Astrocyte of the cerebellum (primary cell): Measurements from ENCODE around the gene KIAA0513.

Source experiments
- DNase-seq: peaks from one replicate; pipeline ENCODE4 v3.0.0-alpha.2; 2011; ENCODE audit warnings: low read depth
- H3K4me3 ChIP-seq: 2 replicates; pipeline ENCODE4 v1.5.1; 2011; ENCODE audit warnings: mild to moderate bottlenecking, low read depth, low read length, moderate library complexity
- in situ Hi-C: cut with HindIII; loops from 2 replicates; pipeline ENCODE4 v1.10.0; 2017; ENCODE audit warnings: low sequenced_read_pairs
- TF ChIP-seq, protein P1 (sequence below): IDR thresholded peaks from 2 replicates; pipeline ENCODE4 v1.5.1; 2012; ENCODE audit warnings: low read length, low read depth, moderate library complexity, mild to moderate bottlenecking; ENCODE audit errors: missing control alignments

Gene KIAA0513

DNA sequence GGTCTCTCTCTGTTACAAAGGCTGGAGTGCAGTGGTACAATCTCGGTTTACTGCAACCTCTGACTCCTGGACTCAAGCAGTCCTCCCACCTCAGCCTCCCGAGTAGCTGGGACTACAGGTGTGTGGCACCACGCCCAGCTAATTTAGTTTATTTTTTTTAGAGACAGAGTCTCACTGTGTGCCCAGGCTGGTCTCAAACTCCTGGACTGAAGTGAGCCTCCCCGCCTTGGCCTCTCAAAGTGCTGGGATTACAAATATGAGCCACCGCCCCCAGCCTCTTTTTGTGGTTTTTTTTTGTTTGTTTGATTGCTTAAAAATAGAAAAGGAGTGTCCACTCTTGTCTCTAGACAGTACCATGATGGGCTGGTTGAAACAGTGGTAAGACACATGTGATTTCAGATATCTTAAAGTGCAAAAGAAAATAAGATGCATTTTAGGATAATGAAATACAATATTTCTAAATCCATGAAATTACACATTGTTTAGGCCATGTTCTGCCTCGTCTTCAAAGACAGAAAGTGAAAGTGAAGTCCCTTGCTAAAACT, 27.4 kb downstream of the KIAA0513 start:
- H3K4me3 ChIP-seq = no peak overlapping the region
- in situ Hi-C loops = loop anchor here (5.0 kb wide), 1 partner anchor 43 kb away; the partner anchor contains the start of gene ZDHHC7
- DNase-seq = no peak
- TF ChIP-seq, protein P1, sequence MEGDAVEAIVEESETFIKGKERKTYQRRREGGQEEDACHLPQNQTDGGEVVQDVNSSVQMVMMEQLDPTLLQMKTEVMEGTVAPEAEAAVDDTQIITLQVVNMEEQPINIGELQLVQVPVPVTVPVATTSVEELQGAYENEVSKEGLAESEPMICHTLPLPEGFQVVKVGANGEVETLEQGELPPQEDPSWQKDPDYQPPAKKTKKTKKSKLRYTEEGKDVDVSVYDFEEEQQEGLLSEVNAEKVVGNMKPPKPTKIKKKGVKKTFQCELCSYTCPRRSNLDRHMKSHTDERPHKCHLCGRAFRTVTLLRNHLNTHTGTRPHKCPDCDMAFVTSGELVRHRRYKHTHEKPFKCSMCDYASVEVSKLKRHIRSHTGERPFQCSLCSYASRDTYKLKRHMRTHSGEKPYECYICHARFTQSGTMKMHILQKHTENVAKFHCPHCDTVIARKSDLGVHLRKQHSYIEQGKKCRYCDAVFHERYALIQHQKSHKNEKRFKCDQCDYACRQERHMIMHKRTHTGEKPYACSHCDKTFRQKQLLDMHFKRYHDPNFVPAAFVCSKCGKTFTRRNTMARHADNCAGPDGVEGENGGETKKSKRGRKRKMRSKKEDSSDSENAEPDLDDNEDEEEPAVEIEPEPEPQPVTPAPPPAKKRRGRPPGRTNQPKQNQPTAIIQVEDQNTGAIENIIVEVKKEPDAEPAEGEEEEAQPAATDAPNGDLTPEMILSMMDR = no peak

DNA sequence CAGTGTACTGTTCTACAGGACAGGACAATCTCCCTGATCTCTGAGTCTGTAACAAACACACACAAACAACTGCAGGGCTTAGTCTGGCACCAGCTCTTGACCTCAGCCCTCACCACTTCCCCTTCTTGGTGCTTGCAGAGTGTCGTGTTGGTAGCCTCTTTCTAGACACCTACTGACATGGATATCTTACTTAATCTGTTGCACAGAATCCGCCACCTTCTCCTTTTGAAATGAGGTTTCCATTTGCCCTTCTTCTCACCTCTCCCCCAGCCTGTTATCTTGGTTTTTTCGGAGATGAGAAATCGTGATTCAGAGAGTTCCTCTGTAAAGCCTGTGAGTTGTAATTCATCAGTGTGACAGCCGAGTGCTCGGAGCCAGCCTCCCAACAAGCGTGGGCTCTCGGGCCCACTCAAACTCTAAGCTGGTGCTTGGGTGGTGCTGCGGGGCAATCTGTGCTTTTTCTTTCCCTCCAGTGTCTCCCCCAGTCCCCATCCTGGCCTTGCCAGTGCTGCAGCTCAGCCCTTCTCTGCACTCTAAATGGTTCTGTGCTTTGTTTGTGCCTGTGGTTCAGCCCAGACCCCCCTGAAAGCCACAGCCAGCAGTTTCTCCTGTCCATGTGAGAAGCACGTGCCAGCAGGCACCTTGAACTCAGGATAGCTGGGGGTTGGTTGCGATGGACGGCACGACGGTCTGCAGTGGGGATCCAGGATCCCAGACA, 28.1 kb downstream of the KIAA0513 start:
- TF ChIP-seq, protein P1 = no peak
- H3K4me3 ChIP-seq = no peak overlapping the region
- in situ Hi-C loops = no loop called here
- peak; percentile 12 for DNase-seq

DNA sequence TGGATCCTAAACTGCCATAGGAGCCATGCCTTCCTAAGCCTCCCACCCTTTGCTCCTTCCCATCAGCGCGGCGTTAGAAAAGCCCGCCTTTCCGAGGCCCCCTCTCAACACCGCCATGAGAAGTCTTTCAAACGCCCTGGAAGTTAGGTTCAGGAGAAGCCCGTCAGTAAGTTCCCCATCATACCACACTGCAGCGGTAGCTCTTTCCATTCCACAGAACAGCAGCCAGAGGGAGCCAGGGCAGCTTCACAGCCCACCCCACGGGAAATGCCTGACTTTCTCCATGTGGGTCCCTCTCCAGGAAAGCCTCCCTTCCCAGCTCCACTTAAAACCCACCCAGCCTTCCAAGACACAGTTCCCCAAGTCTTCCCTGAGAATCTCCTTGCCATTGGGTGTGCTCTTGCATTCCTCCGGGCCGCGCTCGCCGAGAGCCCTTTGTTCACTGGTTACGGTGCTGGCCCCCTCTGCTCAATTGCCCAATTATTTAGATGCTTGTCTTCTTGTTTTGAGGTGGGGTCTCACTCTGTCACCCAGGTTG, 28.7 kb downstream of the KIAA0513 start:
- no peak overlapping the region for H3K4me3 ChIP-seq
- TF ChIP-seq, protein P1 = peak; percentile 55
- no peak for DNase-seq
- in situ Hi-C loops = no loop called here

GRCh38 chr16:85057212-85057889, 29.8 kb downstream of the KIAA0513 start:
- in situ Hi-C loops = no loop called here
- H3K4me3 ChIP-seq = no peak overlapping the region
- TF ChIP-seq, protein P1 = peak; percentile 49
- no peak for DNase-seq

DNA sequence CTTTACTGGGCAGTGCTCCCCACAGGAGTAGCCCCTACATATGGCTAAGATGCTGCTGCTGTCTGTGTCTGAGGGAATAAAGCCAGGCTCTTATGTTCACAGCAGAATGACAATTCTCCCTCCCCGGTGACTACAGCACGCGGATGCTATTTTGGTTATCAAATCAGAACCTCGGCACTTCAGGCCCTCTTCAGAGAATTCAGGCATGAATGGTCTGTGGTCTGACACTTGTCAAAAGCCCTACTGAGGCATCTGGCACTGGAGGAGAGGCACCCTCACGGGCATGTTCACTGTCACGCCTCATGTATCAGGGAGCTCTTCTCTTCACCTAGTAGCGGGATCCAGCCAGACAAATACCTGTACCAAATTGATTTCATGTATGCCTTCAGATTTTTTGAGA, 30.4 kb downstream of the KIAA0513 start:
- H3K4me3 ChIP-seq = no peak overlapping the region
- in situ Hi-C loops = no loop called here
- no peak for DNase-seq
- TF ChIP-seq, protein P1 = no peak

DNA sequence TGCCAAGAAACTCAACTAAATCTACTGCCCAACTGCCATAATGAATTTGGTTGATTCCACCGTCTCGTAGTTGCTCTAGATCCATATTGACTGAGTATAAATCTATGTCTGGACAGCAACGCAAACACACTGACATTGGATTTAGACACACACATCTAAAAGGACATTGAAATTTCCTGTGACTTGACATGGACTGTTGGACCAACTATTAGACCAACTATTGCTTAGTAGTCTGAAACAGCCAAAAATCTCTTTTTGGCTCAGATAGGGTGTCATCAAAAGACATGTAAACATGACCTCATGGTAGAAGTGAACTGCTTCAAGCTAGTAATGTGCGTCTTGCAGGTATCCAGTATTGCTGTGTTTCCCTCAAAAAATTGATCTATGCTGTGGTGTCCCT, 31.3 kb downstream of the KIAA0513 start:
- TF ChIP-seq, protein P1 = no peak
- DNase-seq = no peak
- in situ Hi-C loops = no loop called here
- H3K4me3 ChIP-seq = no peak overlapping the region
